Right atrium auricular region (tissue), 2 donors: ENCODE data around the gene PHF21B. TPM values are rescaled to one million over a fixed set of nuclear protein-coding genes. Genes with fewer than 3 reads are reported as not detected.

Source experiments
- DNase-seq: peaks from one replicate; pipeline ENCODE4 v3.0.0-alpha.2; 2019; ENCODE audit warnings: low spot score
- H3K27ac ChIP-seq, 2 donors: fragments of 200-600 bp; sonication (generic); 1 replicate in 1 of 2; 2 replicates in 1 of 2; pipeline ENCODE4 v1.5.1; 2016 to 2019
- H3K27me3 ChIP-seq, 2 donors: fragments of 200-600 bp; sonication (generic); one replicate each; pipeline versions ENCODE4 v1.5.1 to v1.6.0; 2017 to 2019
- H3K36me3 ChIP-seq: fragments of 200-600 bp; sonication (generic); one replicate; pipeline ENCODE4 v1.5.1; 2016
- H3K4me1 ChIP-seq, 2 donors: fragments of 200-600 bp; sonication (generic); one replicate each; pipeline versions ENCODE4 v1.5.1 to v1.6.0; 2017 to 2019
- H3K4me3 ChIP-seq, 2 donors: fragments of 200-600 bp; sonication (generic); 1 replicate in 1 of 2; 2 replicates in 1 of 2; pipeline ENCODE4 v1.5.1; 2017 to 2019; ENCODE audit warnings: mild to moderate bottlenecking in 1 of 2, moderate library complexity in 1 of 2
- H3K9me3 ChIP-seq, 2 donors: fragments of 200-600 bp; sonication (generic); one replicate each; pipeline ENCODE4 v1.5.1; 2019
- total RNA-seq, 2 donors: library from RNA; depleted of rRNA; stranded (reverse); fragments of >200 nt; gene quantifications; one replicate each; pipeline ENCODE4 v1.1.0, GENCODE V29; 2016
- TF ChIP-seq, protein P1 (sequence below), 2 donors: fragments of 200-600 bp; sonication (generic); IDR thresholded peaks; one replicate each; pipeline ENCODE4 v1.5.1; 2019; ENCODE audit warnings: antibody characterized with exemption in 2 of 2

The PHF21B gene
- total RNA-seq, 2 donors from 2014 or later, result 1.4 to 2.2 TPM

- no peak overlapping the region for H3K4me3 ChIP-seq
- H3K27me3 ChIP-seq, result no peaks in the 10 kb centered on the region
- no peaks in the 10 kb centered on the region for H3K9me3 ChIP-seq
- no peak for DNase-seq
- no peak overlapping the region for H3K27ac ChIP-seq
- no peaks in the 10 kb centered on the region for H3K4me1 ChIP-seq
- no peaks in the 10 kb centered on the region for H3K36me3 ChIP-seq
- TF ChIP-seq, protein P1, sequence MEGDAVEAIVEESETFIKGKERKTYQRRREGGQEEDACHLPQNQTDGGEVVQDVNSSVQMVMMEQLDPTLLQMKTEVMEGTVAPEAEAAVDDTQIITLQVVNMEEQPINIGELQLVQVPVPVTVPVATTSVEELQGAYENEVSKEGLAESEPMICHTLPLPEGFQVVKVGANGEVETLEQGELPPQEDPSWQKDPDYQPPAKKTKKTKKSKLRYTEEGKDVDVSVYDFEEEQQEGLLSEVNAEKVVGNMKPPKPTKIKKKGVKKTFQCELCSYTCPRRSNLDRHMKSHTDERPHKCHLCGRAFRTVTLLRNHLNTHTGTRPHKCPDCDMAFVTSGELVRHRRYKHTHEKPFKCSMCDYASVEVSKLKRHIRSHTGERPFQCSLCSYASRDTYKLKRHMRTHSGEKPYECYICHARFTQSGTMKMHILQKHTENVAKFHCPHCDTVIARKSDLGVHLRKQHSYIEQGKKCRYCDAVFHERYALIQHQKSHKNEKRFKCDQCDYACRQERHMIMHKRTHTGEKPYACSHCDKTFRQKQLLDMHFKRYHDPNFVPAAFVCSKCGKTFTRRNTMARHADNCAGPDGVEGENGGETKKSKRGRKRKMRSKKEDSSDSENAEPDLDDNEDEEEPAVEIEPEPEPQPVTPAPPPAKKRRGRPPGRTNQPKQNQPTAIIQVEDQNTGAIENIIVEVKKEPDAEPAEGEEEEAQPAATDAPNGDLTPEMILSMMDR (IDR thresholded peaks at IDR 0.05), result no peak
Measured at GRCh38 chr22:44865193-44866057, 144.4 kb downstream of the PHF21B start.

GRCh38 chr22:44862981-44863860 is 146.6 kb downstream of the PHF21B start:
- H3K27ac ChIP-seq, result no peak overlapping the region
- H3K36me3 ChIP-seq, result no peaks in the 10 kb centered on the region
- H3K4me1 ChIP-seq, result no peaks in the 10 kb centered on the region
- no peak for DNase-seq
- H3K27me3 ChIP-seq, result no peaks in the 10 kb centered on the region
- no peaks in the 10 kb centered on the region for H3K9me3 ChIP-seq
- TF ChIP-seq, protein P1 (IDR thresholded peaks at IDR 0.05), result no peak
- H3K4me3 ChIP-seq, result no peak overlapping the region

GRCh38 chr22:44862281-44862680 is 147.5 kb downstream of the PHF21B start:
- H3K27ac ChIP-seq, result no peak overlapping the region
- no peaks in the 10 kb centered on the region for H3K4me1 ChIP-seq
- H3K36me3 ChIP-seq, result no peaks in the 10 kb centered on the region
- H3K27me3 ChIP-seq, result no peaks in the 10 kb centered on the region
- H3K4me3 ChIP-seq, result no peak overlapping the region
- TF ChIP-seq, protein P1 (IDR thresholded peaks at IDR 0.05), result no peak
- no peaks in the 10 kb centered on the region for H3K9me3 ChIP-seq
- no peak for DNase-seq

GRCh38 chr22:44861245-44861644 is 148.6 kb downstream of the PHF21B start:
- Histone ChIP-seq H3K4me1 (no peaks in the 10 kb centered on the region), H3K27ac (no peak overlapping the region), H3K4me3 (no peak overlapping the region), H3K36me3 (no peaks in the 10 kb centered on the region), H3K9me3 (no peaks in the 10 kb centered on the region), H3K27me3 (no peaks in the 10 kb centered on the region)
- TF ChIP-seq, protein P1 (IDR thresholded peaks at IDR 0.05), result no peak
- no peak for DNase-seq

DNA sequence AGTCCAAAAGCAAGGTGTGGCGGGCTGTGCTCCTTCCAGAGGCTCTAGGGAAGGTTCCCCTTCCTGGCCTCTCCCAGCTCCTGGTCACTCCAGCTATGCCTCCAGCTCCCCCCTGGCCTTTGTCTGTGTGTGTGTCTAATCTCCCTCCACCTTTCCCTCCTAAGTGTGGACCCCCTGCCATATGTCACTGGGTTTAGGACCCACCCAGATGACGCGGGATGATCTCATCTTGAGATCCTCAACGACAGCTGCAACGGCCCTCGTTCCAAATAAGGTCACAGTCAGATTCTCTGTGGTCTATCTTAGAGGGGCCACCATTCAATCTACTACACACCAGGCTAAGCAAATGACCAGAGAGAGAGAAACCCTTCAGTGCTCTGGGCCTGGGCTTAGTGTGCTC is 149.5 kb downstream of the PHF21B start:
- Histone ChIP-seq H3K27me3 (no peaks in the 10 kb centered on the region), H3K4me3 (no peak overlapping the region), H3K36me3 (no peaks in the 10 kb centered on the region), H3K27ac (no peak overlapping the region), H3K4me1 (no peaks in the 10 kb centered on the region), H3K9me3 (no peaks in the 10 kb centered on the region)
- no peak for DNase-seq
- TF ChIP-seq, protein P1 (IDR thresholded peaks at IDR 0.05), result no peak
